ENCODE measurements around the gene KHDRBS2.

- TF ChIP-seq CTCF (conservative IDR thresholded peaks at IDR 0.05 in 1 of 2, IDR thresholded peaks at IDR 0.05 in 1 of 2; ENCODE audit: extremely low read depth in 1 of 2, insufficient read depth in 1 of 2, low read depth in 1 of 2, low read length in 2 of 2) (no peak), EZH2 (IDR thresholded peaks at IDR 0.05; ENCODE audit: borderline replicate concordance, low read length) (no peak)
Observed at GRCh38 chr6:62296541-62296940, 10.5 kb upstream of the KHDRBS2 start.
